Dedifferentiated amniotic fluid mesenchymal stem cell (primary cell): ENCODE data around the gene YY1AP1.
A peak's percentile ranks its signal among the peaks of the same experiment; 100 is the strongest.
"Not testable (repeated sequence)": the region's sequence is repeated elsewhere in the genome, so short reads cannot be mapped to it uniquely, and the experiment has no call there.

Experiments
- DNase-seq: peaks from one replicate; pipeline ENCODE4 v3.0.0-alpha.2; 2016; ENCODE audit errors: extremely low spot score

Gene YY1AP1

GRCh38 chr1:155646307-155646706 is 42.3 kb downstream of the YY1AP1 start:
- DNase-seq, result no peak

- DNase-seq, result no peak
These were observed 42.9 kb downstream of the YY1AP1 start for GRCh38 chr1:155645648-155646047.

DNA sequence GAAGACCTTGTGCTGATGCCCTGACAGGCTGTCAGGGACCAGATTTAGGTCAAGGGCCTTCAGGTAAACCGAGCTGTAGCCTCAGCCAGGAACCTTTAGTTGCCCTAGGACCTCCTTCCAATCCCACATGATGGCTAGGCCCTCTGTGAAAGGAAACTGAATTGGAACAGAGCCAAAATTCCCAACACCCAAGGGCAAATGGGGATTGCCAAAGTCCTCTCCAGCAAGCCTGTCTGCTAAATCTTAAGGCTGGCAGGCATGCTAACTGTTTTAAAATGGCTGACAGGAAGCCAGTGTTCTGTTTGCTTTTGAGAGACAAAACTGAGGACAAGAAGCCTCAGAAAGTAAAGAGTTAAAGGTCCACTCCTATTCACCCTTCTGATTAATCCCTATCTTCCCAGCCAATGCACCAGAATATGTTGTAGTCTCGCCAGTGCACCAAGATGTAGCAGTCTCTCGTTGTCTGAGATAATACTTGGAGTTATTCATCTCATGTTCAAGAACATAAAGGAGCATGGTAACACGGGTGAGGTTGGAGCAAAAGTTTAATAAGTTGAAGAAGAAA is 43.5 kb downstream of the YY1AP1 start:
- no peak for DNase-seq

DNA sequence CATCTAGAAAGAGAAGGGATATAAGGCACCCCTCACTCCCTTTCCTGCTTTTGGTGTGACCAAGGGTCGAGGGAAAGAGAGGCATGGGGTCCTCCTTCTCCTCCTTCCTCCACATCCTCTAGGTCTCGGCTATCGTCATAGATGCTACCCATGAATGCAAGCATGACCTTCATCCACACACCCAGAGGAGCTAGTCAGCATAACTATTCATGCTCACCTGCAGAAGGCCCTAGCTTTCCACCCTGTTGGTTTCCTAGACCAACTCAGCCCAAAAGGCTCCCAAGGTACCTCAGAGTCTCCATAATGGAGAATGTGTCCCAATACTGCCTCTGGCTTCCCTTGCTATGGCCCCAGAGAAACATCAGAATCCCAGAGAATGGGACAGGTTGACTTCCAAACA is 45.3 kb downstream of the YY1AP1 start:
- no peak for DNase-seq

- not testable (repeated sequence) for DNase-seq
These were observed 45.9 kb downstream of the YY1AP1 start for GRCh38 chr1:155642559-155643180.

- no peak for DNase-seq
These were observed 48.2 kb downstream of the YY1AP1 start for GRCh38 chr1:155640367-155640766.

DNA sequence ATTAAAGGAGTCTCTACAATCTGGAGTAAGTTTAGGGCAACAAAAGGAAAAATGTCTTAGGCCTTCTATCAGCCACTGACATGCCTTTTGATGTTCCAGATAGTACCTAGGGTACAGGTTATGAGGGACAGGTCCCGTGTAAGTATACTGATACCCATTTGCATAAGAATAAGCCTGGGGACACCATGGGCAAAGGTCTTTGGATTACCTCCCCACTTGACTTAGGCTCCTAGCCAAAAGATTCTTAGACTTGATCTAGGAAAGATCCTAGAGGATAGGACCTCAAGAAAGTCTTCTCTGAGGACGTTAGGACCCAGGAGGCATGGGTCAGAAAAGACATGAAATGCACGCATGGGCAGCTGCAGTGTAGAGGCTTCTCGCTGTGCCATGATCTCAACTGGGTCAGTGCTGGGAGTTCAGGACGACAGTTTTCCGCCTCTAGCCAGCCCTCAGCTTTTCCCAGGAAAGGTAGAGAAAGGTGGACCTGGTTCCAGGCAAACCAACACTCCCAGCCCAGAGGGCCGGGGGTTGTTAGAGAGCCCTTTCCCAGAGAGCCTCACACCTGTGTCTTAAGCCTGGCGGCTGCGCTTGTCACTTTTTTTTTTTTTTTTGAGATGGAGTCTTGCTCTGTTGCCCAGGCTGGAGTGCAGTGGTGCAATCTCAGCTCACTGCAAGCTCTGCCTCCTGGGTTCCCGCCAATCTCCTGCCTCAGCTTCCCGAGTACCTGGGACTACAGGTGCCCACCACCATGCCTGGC is 52.0 kb downstream of the YY1AP1 start:
- DNase-seq, result no peak

DNA sequence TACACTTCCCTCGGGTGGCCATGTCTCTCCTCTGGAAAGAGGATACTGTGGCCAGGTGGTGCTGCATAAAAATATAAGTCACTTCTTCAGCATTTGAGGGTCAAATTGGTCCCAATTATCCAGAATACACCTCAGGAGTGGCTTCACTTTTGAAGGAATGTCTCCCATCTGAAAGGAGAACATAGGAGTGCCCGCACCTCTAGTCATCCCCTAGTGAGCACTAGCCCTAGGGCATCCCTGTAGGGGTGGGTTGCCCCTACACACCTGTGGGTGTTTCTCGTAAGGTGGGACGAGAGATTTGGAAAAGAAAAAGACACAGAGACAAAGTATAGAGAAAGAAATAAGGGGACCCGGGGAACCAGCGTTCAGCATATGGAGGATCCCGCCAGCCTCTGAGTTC is 62.1 kb downstream of the YY1AP1 start:
- not testable (repeated sequence) for DNase-seq

GRCh38 chr1:155623357-155623756 is 65.2 kb downstream of the YY1AP1 start:
- DNase-seq, result no peak

GRCh38 chr1:155622191-155622590 is 66.4 kb downstream of the YY1AP1 start:
- no peak for DNase-seq

GRCh38 chr1:155613226-155613625 is 75.3 kb downstream of the YY1AP1 start:
- not testable (repeated sequence) for DNase-seq

- not testable (repeated sequence) for DNase-seq
These were observed 78.3 kb downstream of the YY1AP1 start for GRCh38 chr1:155610257-155610647.

GRCh38 chr1:155609515-155610256 is 78.9 kb downstream of the YY1AP1 start, which contains the start of gene MSTO1:
Gene MSTO1, plus strand, starts transcription at chr1:155610218. Its CDS starts 31 bp downstream, at chr1:155610249.
- DNase-seq, result peak; percentile 98
